Bone marrow (tissue), 2 donors: ENCODE measurements around the gene MKNK1.

Experiments
- DNase-seq, 2 donors: peaks; one replicate each; lab custom pipeline; 2025; lab: John Stamatoyannopoulos, UW

MKNK1 gene

GRCh38 chr1:46618754-46619415 is 14.8 kb upstream of the MKNK1 start:
- no peak for DNase-seq

- DNase-seq = no peak
Measured at GRCh38 chr1:46617833-46618232, 13.8 kb upstream of the MKNK1 start.

- DNase-seq = no peak
Measured at GRCh38 chr1:46617108-46617800, 13.2 kb upstream of the MKNK1 start.

GRCh38 chr1:46616277-46617107 is 12.4 kb upstream of the MKNK1 start, which contains the start of gene MOB3C:
Gene MOB3C (minus strand): TSS chr1:46616811. CDS start chr1:46613321, 3,490 bp downstream.
- DNase-seq = peak; percentile 40 to 42

- no peak for DNase-seq
Measured at GRCh38 chr1:46615735-46616134, 11.7 kb upstream of the MKNK1 start.

- no peak for DNase-seq
Measured at GRCh38 chr1:46615088-46615487, 11.0 kb upstream of the MKNK1 start.

GRCh38 chr1:46614604-46614984 is 10.5 kb upstream of the MKNK1 start:
- no peak for DNase-seq

- peak; percentile 23 to 60 for DNase-seq
Measured at GRCh38 chr1:46613661-46614603, 9.9 kb upstream of the MKNK1 start.

GRCh38 chr1:46612937-46613660 is 9.0 kb upstream of the MKNK1 start:
- DNase-seq = no peak

- DNase-seq = peak in 1 of 2 donors; percentile 11
Measured at GRCh38 chr1:46611691-46612221, 7.7 kb upstream of the MKNK1 start.

- DNase-seq = no peak
Measured at GRCh38 chr1:46607345-46608130, 3.5 kb upstream of the MKNK1 start.

GRCh38 chr1:46606255-46606965 is 2.3 kb upstream of the MKNK1 start:
- DNase-seq = no peak

- peak in 1 of 2 donors; percentile 28 for DNase-seq
Measured at GRCh38 chr1:46605232-46605631, 1.2 kb upstream of the MKNK1 start.

GRCh38 chr1:46603481-46603857 is 599 bp downstream of the MKNK1 start:
- DNase-seq = no peak

- DNase-seq = no peak
Measured at GRCh38 chr1:46601257-46602007, 2.6 kb downstream of the MKNK1 start.

GRCh38 chr1:46599059-46599970 is 4.8 kb downstream of the MKNK1 start:
- DNase-seq = no peak

GRCh38 chr1:46596846-46597245 is 7.2 kb downstream of the MKNK1 start:
- DNase-seq = no peak
